HEK293 (cell line): ENCODE results near the gene HSPA14.
A peak's percentile ranks its signal among the peaks of the same experiment; 100 is the strongest.

Source experiments
- CTCF ChIA-PET: fragments of 350-600 bp; formaldehyde crosslinking; extraction: SDS; loops from one replicate; lab custom pipeline; 2021; ENCODE audit warnings: antibody characterized with exemption; lab: Yijun Ruan, JAX
- POLR2A ChIA-PET: fragments of 300-600 bp; formaldehyde crosslinking; extraction: SDS; loops from one replicate; lab custom pipeline; 2020; ENCODE audit warnings: antibody characterized with exemption, inconsistent platforms; lab: Yijun Ruan, JAX
- H3K27ac ChIP-seq: fragments of 200-500 bp; sonication (Bioruptor generic); 2 replicates; pipeline ENCODE4 v1.5.1; 2014; ENCODE audit warnings: low read depth, low read length, control low read depth, inconsistent platforms; ENCODE audit errors: extremely low read depth
- H3K36me3 ChIP-seq, 2 experiments: fragments of 200-500 bp in 1 of 2; sonication (Bioruptor generic) in 1 of 2; 1 replicate in 1 of 2; 2 replicates in 1 of 2; pipeline ENCODE4 v1.5.1; 2014 to 2017; ENCODE audit warnings: inconsistent platforms in 2 of 2, low read length in 2 of 2; ENCODE audit not compliant: control insufficient read depth in 2 of 2, insufficient read depth in 1 of 2
- H3K4me1 ChIP-seq: fragments of 200-500 bp; sonication (Bioruptor generic); 2 replicates; pipeline ENCODE4 v1.5.1; 2014; ENCODE audit warnings: mild to moderate bottlenecking, low read length, inconsistent platforms; ENCODE audit not compliant: control insufficient read depth, insufficient read depth
- H3K4me3 ChIP-seq: 2 replicates; pipeline ENCODE4 v1.5.1; 2011; ENCODE audit warnings: low read depth, mild to moderate bottlenecking, control low read depth, low read length, moderate library complexity
- H3K9me3 ChIP-seq: fragments of 200-500 bp; sonication (Bioruptor generic); 2 replicates; pipeline ENCODE4 v1.5.1; 2014; ENCODE audit warnings: low read depth, low read length, inconsistent platforms; ENCODE audit not compliant: control insufficient read depth, insufficient read depth
- CTCF ChIP-seq: fragments of 450-650 bp; formaldehyde crosslinking; IDR thresholded peaks from 2 replicates; pipeline ENCODE4 v1.5.1; 2016; ENCODE audit warnings: missing biosample characterization, missing genetic modification characterization
- EGR2 ChIP-seq: fragments of 450-650 bp; formaldehyde crosslinking; IDR thresholded peaks from 2 replicates; pipeline ENCODE4 v1.5.1; 2016; ENCODE audit warnings: low read depth, missing biosample characterization, missing genetic modification characterization
- GLIS2 ChIP-seq: fragments of 450-650 bp; formaldehyde crosslinking; IDR thresholded peaks from 2 replicates; pipeline ENCODE4 v1.5.1; 2016; ENCODE audit warnings: missing biosample characterization, missing genetic modification characterization
- MEIS1 ChIP-seq: sonication (generic); formaldehyde crosslinking; IDR thresholded peaks from 2 replicates; pipeline ENCODE4 v1.8.1; 2022; ENCODE audit warnings: missing genetic modification reagents, mild to moderate bottlenecking, borderline replicate concordance
- SETDB1 ChIP-seq: IDR thresholded peaks from one replicate; pipeline ENCODE4 v1.6.1; 2017; ENCODE audit warnings: mild to moderate bottlenecking, low read length, moderate library complexity, mixed read lengths; ENCODE audit not compliant: insufficient read length
- ZFP37 ChIP-seq: fragments of 450-650 bp; formaldehyde crosslinking; IDR thresholded peaks from 2 replicates; pipeline ENCODE4 v1.5.1; 2016; ENCODE audit warnings: missing biosample characterization, missing genetic modification characterization
- ZNF133 ChIP-seq: fragments of 450-650 bp; formaldehyde crosslinking; IDR thresholded peaks from 2 replicates; pipeline ENCODE4 v1.5.1; 2016; ENCODE audit warnings: missing biosample characterization, missing genetic modification characterization
- ZNF138 ChIP-seq: fragments of 450-650 bp; formaldehyde crosslinking; IDR thresholded peaks from 2 replicates; pipeline ENCODE4 v1.5.1; 2016; ENCODE audit warnings: missing biosample characterization, missing genetic modification characterization, borderline replicate concordance
- ZNF184 ChIP-seq: fragments of 450-650 bp; IDR thresholded peaks from 2 replicates; pipeline ENCODE4 v1.5.1; 2018; ENCODE audit warnings: missing biosample characterization, mild to moderate bottlenecking, missing genetic modification characterization
- ZNF2 ChIP-seq: fragments of 450-650 bp; formaldehyde crosslinking; IDR thresholded peaks from 2 replicates; pipeline ENCODE4 v1.5.1; 2016; ENCODE audit warnings: missing biosample characterization, missing genetic modification characterization
- ZNF394 ChIP-seq: fragments of 450-650 bp; formaldehyde crosslinking; IDR thresholded peaks from 2 replicates; pipeline ENCODE4 v1.5.1; 2016; ENCODE audit warnings: missing biosample characterization, missing genetic modification characterization, mild to moderate bottlenecking, moderate library complexity, borderline replicate concordance
- ZNF513 ChIP-seq: fragments of 450-650 bp; IDR thresholded peaks from 2 replicates; pipeline ENCODE4 v1.5.1; 2018; ENCODE audit warnings: missing biosample characterization, missing genetic modification characterization
- ZNF585B ChIP-seq: fragments of 450-650 bp; formaldehyde crosslinking; IDR thresholded peaks from 2 replicates; pipeline ENCODE4 v1.5.1; 2016; ENCODE audit warnings: missing biosample characterization, missing genetic modification characterization
- ZNF623 ChIP-seq: fragments of 450-650 bp; formaldehyde crosslinking; IDR thresholded peaks from 2 replicates; pipeline ENCODE4 v1.5.1; 2016; ENCODE audit warnings: missing biosample characterization, missing genetic modification characterization
- ZNF664 ChIP-seq: fragments of 450-650 bp; formaldehyde crosslinking; IDR thresholded peaks from 2 replicates; pipeline ENCODE4 v1.5.1; 2016; ENCODE audit warnings: missing biosample characterization, missing genetic modification characterization
- ZNF792 ChIP-seq: fragments of 450-650 bp; formaldehyde crosslinking; IDR thresholded peaks from 2 replicates; pipeline ENCODE4 v1.5.1; 2016; ENCODE audit warnings: missing biosample characterization, missing genetic modification characterization
- ZSCAN18 ChIP-seq: fragments of 450-650 bp; formaldehyde crosslinking; IDR thresholded peaks from 2 replicates; pipeline ENCODE4 v1.5.1; 2016; ENCODE audit warnings: missing biosample characterization, missing genetic modification characterization

The HSPA14 gene

GRCh38 chr10:14798636-14799035 lies 39.5 kb upstream of the HSPA14 start:
- Histone ChIP-seq H3K4me3 (no peak overlapping the region), H3K27ac (no peak overlapping the region), H3K36me3 (no peaks in the 10 kb centered on the region), H3K9me3 (no peaks in the 10 kb centered on the region), H3K4me1 (no peaks in the 10 kb centered on the region)
- POLR2A ChIA-PET, result interaction anchor here (0.6 kb wide), 1 partner anchor 300 kb away, joined by 6 read pairs; no protein-coding TSS in a partner anchor
- CTCF ChIA-PET, result no interaction called here
- TF ChIP-seq ZNF792 (tag by site-specific recombination) (no peak), ZNF513 (tag by site-specific recombination) (no peak), SETDB1 (no peak), ZNF664 (tag by site-specific recombination) (no peak), ZNF2 (no peak), MEIS1 (CRISPR knock-in tag) (no peak)

GRCh38 chr10:14800397-14800796 lies 37.7 kb upstream of the HSPA14 start:
- no peaks in the 10 kb centered on the region for H3K4me1 ChIP-seq
- H3K27ac ChIP-seq, result no peak overlapping the region
- no peak for TF ChIP-seq GLIS2 (tag by site-specific recombination)
- no peak for TF ChIP-seq ZNF138 (tag by site-specific recombination)
- no peak for TF ChIP-seq ZNF585B (tag by site-specific recombination)
- TF ChIP-seq ZNF184 (tag by site-specific recombination), result no peak
- no peak for TF ChIP-seq ZNF623 (tag by site-specific recombination)
- TF ChIP-seq ZFP37 (tag by site-specific recombination), result no peak
- no peak for TF ChIP-seq ZSCAN18 (tag by site-specific recombination)
- TF ChIP-seq, all 188 proteins: peak for 0
- no peak overlapping the region for H3K4me3 ChIP-seq
- ChIA-PET CTCF (no interaction called here), POLR2A (no interaction called here)
- no peaks in the 10 kb centered on the region for H3K9me3 ChIP-seq
- H3K36me3 ChIP-seq, result no peaks in the 10 kb centered on the region

- Histone ChIP-seq H3K9me3 (no peaks in the 10 kb centered on the region), H3K36me3 (no peaks in the 10 kb centered on the region), H3K4me1 (no peaks in the 10 kb centered on the region), H3K4me3 (no peak overlapping the region), H3K27ac (no peak overlapping the region)
- ChIA-PET POLR2A (interaction anchor here (1.5 kb wide), 1 partner anchor 36 kb away, joined by 4 read pairs; the partner anchor contains the start of genes CDNF, HSPA14 and MSANTD7), CTCF (interaction anchor here (0.6 to 0.7 kb wide), 4 partner anchors 21 to 321 kb away, joined by 3 read pairs; no protein-coding TSS in a partner anchor)
- peak; percentile 63; the same call in 1 of the 2 replicates for TF ChIP-seq CTCF (tag by site-specific recombination)
- 0 out of 2 replicates have a peak, but pooled peaks have one; percentile 6 for TF ChIP-seq EGR2 (tag by site-specific recombination)
- no peak for TF ChIP-seq ZNF133 (tag by site-specific recombination)
- TF ChIP-seq ZNF394 (tag by site-specific recombination), result no peak
These were observed 36.4 kb upstream of the HSPA14 start for GRCh38 chr10:14801723-14802122.
